Measurements from ENCODE around the gene ZKSCAN1. TPM values are rescaled to one million over a fixed set of nuclear protein-coding genes. Genes with fewer than 3 reads are reported as not detected.
"Not testable (repeated sequence)": the region's sequence is repeated elsewhere in the genome, so short reads cannot be mapped to it uniquely, and the experiment has no call there.

Gene ZKSCAN1
- total RNA-seq, 1 experiment from 2014 or later, result 70.3 TPM

DNA sequence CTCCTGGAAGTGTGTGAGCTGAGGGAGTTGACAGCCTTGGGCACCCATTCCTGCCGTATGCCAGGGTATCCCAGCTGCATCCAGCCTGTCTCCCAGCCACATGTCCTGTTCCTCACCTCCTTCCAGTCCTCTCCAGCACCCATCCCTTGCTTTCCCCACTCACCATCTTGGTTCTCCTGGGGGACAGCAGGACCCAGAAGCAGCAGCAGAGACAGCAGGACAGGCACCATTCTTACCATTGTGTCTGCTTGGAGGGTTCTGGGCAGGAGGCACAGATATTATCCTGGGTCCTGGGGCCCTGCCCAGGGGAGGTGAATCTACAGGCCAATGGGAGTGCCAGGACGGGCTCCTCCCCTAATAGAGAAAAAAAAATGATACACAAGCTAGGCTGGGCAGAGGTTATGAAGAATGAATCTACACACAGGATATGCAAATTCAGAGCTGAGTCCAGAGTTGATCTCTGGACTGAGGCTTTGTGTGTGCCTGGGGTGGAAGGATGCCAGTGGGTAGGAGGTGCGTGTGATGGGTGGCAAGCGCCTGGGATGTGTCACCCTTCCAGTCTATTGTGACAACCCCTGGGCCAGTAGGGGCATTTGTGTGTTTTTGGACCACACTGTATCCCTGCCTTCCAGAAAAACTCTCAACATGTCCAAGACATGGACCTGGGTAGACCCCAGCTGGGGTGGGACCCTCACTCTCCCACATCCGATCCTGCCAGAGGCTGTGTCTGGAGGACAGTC, 39.4 kb upstream of the ZKSCAN1 start, which contains the start of gene AZGP1:
Gene AZGP1 (minus strand): TSS at position 250 of the 740 bp plus-strand sequence. CDS start 11 bp downstream, at position 239.
- H3K4me3 ChIP-seq, result no peak within 1 kb of the TSS
- H3K4me1 ChIP-seq (replicated peaks; ENCODE audit: insufficient read depth), result no peaks in the 10 kb centered on the region
- intact Hi-C loops (cut with micrococcal nuclease; ENCODE audit: unreplicated experiment), result loop anchor here (5.0 kb wide), 1 partner anchor 49 kb away; the partner anchor contains the start of gene GJC3
- no peaks in the 10 kb centered on the region for H3K9me3 ChIP-seq (ENCODE audit: insufficient read depth, low read depth)
- H3K9me2 ChIP-seq (ENCODE audit: insufficient read depth), result no peaks in the 10 kb centered on the region
- H2AFZ ChIP-seq, result no peak within 1 kb of the TSS
- no TSS peak for BruUV-seq (replicated peaks)
- H3K36me3 ChIP-seq (ENCODE audit: low read depth), result no peaks in the 10 kb centered on the region
- no peak for DNase-seq
- TF ChIP-seq EZH2 (IDR thresholded peaks at IDR 0.05; ENCODE audit: low read depth), result no peak
- TF ChIP-seq, protein P1, sequence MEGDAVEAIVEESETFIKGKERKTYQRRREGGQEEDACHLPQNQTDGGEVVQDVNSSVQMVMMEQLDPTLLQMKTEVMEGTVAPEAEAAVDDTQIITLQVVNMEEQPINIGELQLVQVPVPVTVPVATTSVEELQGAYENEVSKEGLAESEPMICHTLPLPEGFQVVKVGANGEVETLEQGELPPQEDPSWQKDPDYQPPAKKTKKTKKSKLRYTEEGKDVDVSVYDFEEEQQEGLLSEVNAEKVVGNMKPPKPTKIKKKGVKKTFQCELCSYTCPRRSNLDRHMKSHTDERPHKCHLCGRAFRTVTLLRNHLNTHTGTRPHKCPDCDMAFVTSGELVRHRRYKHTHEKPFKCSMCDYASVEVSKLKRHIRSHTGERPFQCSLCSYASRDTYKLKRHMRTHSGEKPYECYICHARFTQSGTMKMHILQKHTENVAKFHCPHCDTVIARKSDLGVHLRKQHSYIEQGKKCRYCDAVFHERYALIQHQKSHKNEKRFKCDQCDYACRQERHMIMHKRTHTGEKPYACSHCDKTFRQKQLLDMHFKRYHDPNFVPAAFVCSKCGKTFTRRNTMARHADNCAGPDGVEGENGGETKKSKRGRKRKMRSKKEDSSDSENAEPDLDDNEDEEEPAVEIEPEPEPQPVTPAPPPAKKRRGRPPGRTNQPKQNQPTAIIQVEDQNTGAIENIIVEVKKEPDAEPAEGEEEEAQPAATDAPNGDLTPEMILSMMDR (conservative IDR thresholded peaks at IDR 0.05), result no peak
- H3K79me2 ChIP-seq (ENCODE audit: low read depth), result no peaks in the 10 kb centered on the region
- peaks cover 29% of the 10 kb centered on the region for H3K27me3 ChIP-seq (ENCODE audit: insufficient read depth, low read depth)
- no peaks in the 10 kb centered on the region for H4K20me1 ChIP-seq (ENCODE audit: insufficient read depth)
- no peak within 1 kb of the TSS for H3K27ac ChIP-seq
- no peak within 1 kb of the TSS for H3K4me2 ChIP-seq
- ChIA-PET CTCF (no interaction called here), POLR2A (ENCODE audit: unreplicated experiment) (no interaction called here)
- H3F3A ChIP-seq (ENCODE audit: insufficient read depth, low read depth), result peaks cover 13% of the 10 kb centered on the region; the same call in 1 of the 2 replicates

DNA sequence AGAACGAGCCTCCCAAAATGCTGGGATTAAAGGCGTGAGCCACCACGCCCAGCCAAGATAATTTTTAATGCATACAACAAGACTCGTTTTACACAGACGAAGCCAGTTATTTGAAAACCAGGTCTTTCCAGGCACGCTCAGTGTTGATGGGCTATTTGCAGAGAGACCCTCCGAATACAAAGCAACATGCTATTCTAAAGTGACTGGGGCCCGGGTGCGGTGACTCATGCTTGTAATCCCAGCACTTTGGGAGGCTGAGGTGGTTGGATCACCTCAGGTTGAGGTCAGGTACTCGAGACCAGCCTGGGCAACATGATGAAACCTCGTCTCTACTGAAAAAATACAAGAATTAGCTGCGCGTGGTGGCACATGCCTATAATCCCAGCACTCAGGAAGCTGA, 38.8 kb upstream of the ZKSCAN1 start:
- TF ChIP-seq, protein P1 (conservative IDR thresholded peaks at IDR 0.05), result no peak
- no peak for TF ChIP-seq EZH2 (IDR thresholded peaks at IDR 0.05; ENCODE audit: low read depth)
- no peak for DNase-seq
- no peak overlapping the region for H2AFZ ChIP-seq
- no peak overlapping the region for H3K4me2 ChIP-seq
- no peaks in the 10 kb centered on the region for H3K4me1 ChIP-seq (replicated peaks; ENCODE audit: insufficient read depth)
- ChIA-PET POLR2A (ENCODE audit: unreplicated experiment) (no interaction called here), CTCF (no interaction called here)
- peaks cover 28% of the 10 kb centered on the region for H3K27me3 ChIP-seq (ENCODE audit: insufficient read depth, low read depth)
- no peaks in the 10 kb centered on the region for H3K9me3 ChIP-seq (ENCODE audit: insufficient read depth, low read depth)
- peaks cover 13% of the 10 kb centered on the region; the same call in 1 of the 2 replicates for H3F3A ChIP-seq (ENCODE audit: insufficient read depth, low read depth)
- intact Hi-C loops (cut with micrococcal nuclease; ENCODE audit: unreplicated experiment), result loop anchor here (5.0 kb wide), 1 partner anchor 49 kb away; the partner anchor contains the start of gene GJC3
- H3K9me2 ChIP-seq (ENCODE audit: insufficient read depth), result no peaks in the 10 kb centered on the region
- BruUV-seq (replicated peaks), result no TSS peak
- H3K36me3 ChIP-seq (ENCODE audit: low read depth), result no peaks in the 10 kb centered on the region
- H3K4me3 ChIP-seq, result no peak overlapping the region
- H3K27ac ChIP-seq, result no peak overlapping the region
- no peaks in the 10 kb centered on the region for H4K20me1 ChIP-seq (ENCODE audit: insufficient read depth)
- no peaks in the 10 kb centered on the region for H3K79me2 ChIP-seq (ENCODE audit: low read depth)

- H3K4me3 ChIP-seq; H3K4me1 ChIP-seq (replicated peaks; ENCODE audit: insufficient read depth); H4K20me1 ChIP-seq (ENCODE audit: insufficient read depth); H3F3A ChIP-seq (ENCODE audit: insufficient read depth, low read depth); H3K4me2 ChIP-seq; POLR2A ChIA-PET (ENCODE audit: unreplicated experiment); H3K9me2 ChIP-seq (ENCODE audit: insufficient read depth); BruUV-seq (replicated peaks); CTCF ChIA-PET; H2AFZ ChIP-seq; H3K27ac ChIP-seq; H3K36me3 ChIP-seq (ENCODE audit: low read depth); H3K9me3 ChIP-seq (ENCODE audit: insufficient read depth, low read depth); H3K79me2 ChIP-seq (ENCODE audit: low read depth): not testable (repeated sequence)
- intact Hi-C loops (cut with micrococcal nuclease; ENCODE audit: unreplicated experiment), result loop anchor here (5.0 kb wide), 1 partner anchor 53 kb away; the partner anchor contains the start of gene GJC3
- DNase-seq, result peak in 1 of 2 experiments; percentile 56
- peaks cover 35% of the 10 kb centered on the region for H3K27me3 ChIP-seq (ENCODE audit: insufficient read depth, low read depth)
- TF ChIP-seq, protein P1 (conservative IDR thresholded peaks at IDR 0.05), result peak; percentile 78
Observed at GRCh38 chr7:99979814-99980225, 35.6 kb upstream of the ZKSCAN1 start.

GRCh38 chr7:99980448-99980872, 34.9 kb upstream of the ZKSCAN1 start:
- H2AFZ ChIP-seq; H3K27ac ChIP-seq; H4K20me1 ChIP-seq (ENCODE audit: insufficient read depth); H3F3A ChIP-seq (ENCODE audit: insufficient read depth, low read depth); CTCF ChIA-PET; DNase-seq; BruUV-seq (replicated peaks); H3K9me2 ChIP-seq (ENCODE audit: insufficient read depth); H3K9me3 ChIP-seq (ENCODE audit: insufficient read depth, low read depth); H3K4me1 ChIP-seq (replicated peaks; ENCODE audit: insufficient read depth); H3K4me3 ChIP-seq; H3K36me3 ChIP-seq (ENCODE audit: low read depth); H3K4me2 ChIP-seq; H3K79me2 ChIP-seq (ENCODE audit: low read depth); intact Hi-C loops (cut with micrococcal nuclease; ENCODE audit: unreplicated experiment); POLR2A ChIA-PET (ENCODE audit: unreplicated experiment): not testable (repeated sequence)
- peaks cover 41% of the 10 kb centered on the region for H3K27me3 ChIP-seq (ENCODE audit: insufficient read depth, low read depth)

DNA sequence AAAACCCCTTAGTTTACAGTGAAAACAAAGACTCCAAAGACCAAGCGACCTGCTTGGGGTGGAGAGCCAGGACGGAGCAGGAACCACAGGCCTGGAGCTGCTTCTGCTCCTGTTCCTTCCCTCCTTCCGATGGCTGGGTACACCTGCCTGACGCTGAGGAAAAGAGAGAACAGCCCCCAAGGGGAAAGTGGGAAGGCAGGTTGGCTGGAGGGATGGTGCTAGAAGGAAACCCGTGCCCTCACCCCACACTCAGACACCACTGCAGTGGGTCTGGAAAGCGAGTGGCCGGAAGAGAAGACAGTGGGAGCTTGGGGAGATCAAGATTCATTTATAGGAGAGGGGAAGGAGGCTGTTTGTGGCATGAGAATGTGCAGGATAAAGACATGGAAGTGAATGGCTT, 34.3 kb upstream of the ZKSCAN1 start:
- H3K9me2 ChIP-seq (ENCODE audit: insufficient read depth); CTCF ChIA-PET: not testable (repeated sequence)

More for the DNA sequence above, 34.3 kb upstream of the ZKSCAN1 start:
- H3F3A ChIP-seq (ENCODE audit: insufficient read depth, low read depth); BruUV-seq (replicated peaks); H3K4me1 ChIP-seq (replicated peaks; ENCODE audit: insufficient read depth); H2AFZ ChIP-seq; H3K4me3 ChIP-seq; H3K4me2 ChIP-seq; POLR2A ChIA-PET (ENCODE audit: unreplicated experiment); H3K27ac ChIP-seq; H3K79me2 ChIP-seq (ENCODE audit: low read depth); H3K9me3 ChIP-seq (ENCODE audit: insufficient read depth, low read depth); H4K20me1 ChIP-seq (ENCODE audit: insufficient read depth); intact Hi-C loops (cut with micrococcal nuclease; ENCODE audit: unreplicated experiment); DNase-seq; H3K36me3 ChIP-seq (ENCODE audit: low read depth): not testable (repeated sequence)
- peaks cover 43% of the 10 kb centered on the region for H3K27me3 ChIP-seq (ENCODE audit: insufficient read depth, low read depth)

All from PC-9 (cell line).